Endothelial cell of umbilical vein (primary cell): ENCODE results near the gene CCDC170. TPM values are rescaled to one million over a fixed set of nuclear protein-coding genes. Genes with fewer than 3 reads are reported as not detected.

Experiments
- BruUV-seq: library from RNA; stranded (reverse); fragments of 400-500 nt; replicated peaks from 2 replicates; lab custom pipeline; 2021; lab: Mats Ljungman, UMichigan
- CTCF ChIA-PET: fragments of 300-600, 350-600 bp; sonication (Branson Sonifier 250); formaldehyde crosslinking; loops from one replicate; lab custom pipeline; 2021; ENCODE audit warnings: antibody characterized with exemption, inconsistent platforms; lab: Charles Lee
- POLR2A ChIA-PET: fragments of 300-600, 350-600 bp; sonication (Branson Sonifier 250); formaldehyde crosslinking; loops from one replicate; lab custom pipeline; 2021; ENCODE audit warnings: antibody characterized with exemption, inconsistent platforms; lab: Charles Lee
- DNase-seq: peaks from one replicate; pipeline ENCODE4 v3.0.0-alpha.2; 2011; ENCODE audit warnings: low read depth, low spot score
- FAIRE-seq: peaks from 2 replicates; lab custom pipeline; 2011; peaks lifted over from hg19 to GRCh38; lab: Jason Lieb, UNC
- H2AFZ ChIP-seq: 2 replicates; pipeline ENCODE4 v1.6.0; 2012; ENCODE audit warnings: low read depth, low read length, control low read depth, inconsistent platforms
- H3K27ac ChIP-seq: 2 replicates; pipeline ENCODE4 v1.5.1; 2011; ENCODE audit warnings: low read depth, mild to moderate bottlenecking, control low read depth, low read length, moderate library complexity; ENCODE audit not compliant: insufficient read depth
- H3K27me3 ChIP-seq, 2 experiments: 2 replicates each; pipeline versions ENCODE4 v1.6.0 to v1.6.1; 2011; ENCODE audit warnings: low read length in 2 of 2, mixed read lengths in 1 of 2; ENCODE audit not compliant: control insufficient read depth in 2 of 2, insufficient read depth in 2 of 2
- H3K36me3 ChIP-seq, 2 experiments: 2 replicates in 1 of 2; 3 replicates in 1 of 2; pipeline ENCODE4 v1.5.1; 2011; ENCODE audit warnings: low read length in 2 of 2, mild to moderate bottlenecking in 1 of 2, moderate library complexity in 1 of 2; ENCODE audit not compliant: control insufficient read depth in 2 of 2, insufficient read depth in 2 of 2; ENCODE audit errors: extremely low read depth in 1 of 2
- H3K4me1 ChIP-seq: 3 replicates; pipeline ENCODE4 v1.5.1; 2011; ENCODE audit warnings: mild to moderate bottlenecking, low read length; ENCODE audit not compliant: control insufficient read depth, insufficient read depth; ENCODE audit errors: extremely low read depth
- H3K4me2 ChIP-seq: 2 replicates; pipeline ENCODE4 v1.6.1; 2011; ENCODE audit warnings: low read length, control low read depth, mixed read lengths; ENCODE audit not compliant: insufficient read depth
- H3K4me3 ChIP-seq, 3 experiments: fragments of 200-600 bp in 1 of 3; sonication (generic), shearing (Covaris generic) in 1 of 3; replicated peaks in 1 of 3; 2 replicates each; pipeline ENCODE4 v1.5.1; 2011 to 2016; ENCODE audit warnings: control low read depth in 3 of 3, low read length in 3 of 3, mild to moderate bottlenecking in 2 of 3, inconsistent platforms in 1 of 3, low read depth in 1 of 3, moderate library complexity in 1 of 3; ENCODE audit not compliant: insufficient read depth in 1 of 3
- H3K79me2 ChIP-seq: 2 replicates; pipeline ENCODE4 v1.6.0; 2012; ENCODE audit warnings: low read length, inconsistent platforms; ENCODE audit not compliant: control insufficient read depth, insufficient read depth
- H3K9ac ChIP-seq: replicated peaks from 2 replicates; pipeline ENCODE3; 2011; ENCODE audit warnings: low read length, control low read depth; ENCODE audit not compliant: insufficient read depth; ENCODE audit errors: extremely low read depth
- H3K9me1 ChIP-seq: replicated peaks from 3 replicates; pipeline ENCODE4 v1.6.0; 2011; ENCODE audit warnings: mild to moderate bottlenecking, low read length; ENCODE audit not compliant: control insufficient read depth, insufficient read depth; ENCODE audit errors: extremely low read depth
- H3K9me3 ChIP-seq: replicated peaks from 2 replicates; pipeline ENCODE4 v1.5.1; 2012; ENCODE audit warnings: low read length, inconsistent platforms; ENCODE audit not compliant: control insufficient read depth, insufficient read depth
- H4K20me1 ChIP-seq: replicated peaks from 2 replicates; pipeline ENCODE3; 2011; ENCODE audit warnings: mild to moderate bottlenecking, low read length; ENCODE audit not compliant: control insufficient read depth, insufficient read depth; ENCODE audit errors: extremely low read depth
- CTCF ChIP-seq, 2 donors: IDR thresholded peaks; 1 replicate in 1 of 2; 2 replicates in 1 of 2; pipeline ENCODE4 v1.5.1; 2011; ENCODE audit warnings: low read length in 2 of 2, mild to moderate bottlenecking in 2 of 2, moderate library complexity in 2 of 2, control low read depth in 1 of 2, inconsistent platforms in 1 of 2, low read depth in 1 of 2; ENCODE audit not compliant: insufficient read depth in 1 of 2; ENCODE audit errors: extremely low read depth in 1 of 2
- EZH2 ChIP-seq: IDR thresholded peaks from 2 replicates; pipeline ENCODE4 v1.6.1; 2012; ENCODE audit warnings: borderline replicate concordance, low read depth, mild to moderate bottlenecking, moderate library complexity, low read length, inconsistent platforms; ENCODE audit not compliant: severe bottlenecking
- FOS ChIP-seq: IDR thresholded peaks from 2 replicates; pipeline ENCODE4 v1.6.1; 2011; ENCODE audit warnings: mild to moderate bottlenecking, low read length, moderate library complexity, borderline replicate concordance; ENCODE audit not compliant: insufficient read depth
- GATA2 ChIP-seq: IDR thresholded peaks from 2 replicates; pipeline ENCODE4 v1.7.0; 2011; ENCODE audit warnings: low read depth, mild to moderate bottlenecking, moderate library complexity, mixed read lengths, low read length; ENCODE audit not compliant: insufficient read length, insufficient read depth
- JUN ChIP-seq: IDR thresholded peaks from 2 replicates; pipeline ENCODE4 v1.6.1; 2011; ENCODE audit warnings: borderline replicate concordance, low read depth; ENCODE audit not compliant: insufficient read length, insufficient read depth
- MAX ChIP-seq: IDR thresholded peaks from 2 replicates; pipeline ENCODE4 v1.6.1; 2011; ENCODE audit not compliant: insufficient read depth, insufficient read length
- MYC ChIP-seq: IDR thresholded peaks from one replicate; pipeline ENCODE4 v1.6.1; 2011; ENCODE audit warnings: mild to moderate bottlenecking, low read depth, low read length
- POLR2A ChIP-seq: IDR thresholded peaks from 2 replicates; pipeline ENCODE4 v1.6.1; 2012; ENCODE audit warnings: low read depth, mild to moderate bottlenecking, control low read depth, low read length
- POLR2AphosphoS5 ChIP-seq: IDR thresholded peaks from 2 replicates; pipeline ENCODE4 v1.6.1; 2012; ENCODE audit warnings: low read depth, mild to moderate bottlenecking, control low read depth, low read length, moderate library complexity; ENCODE audit not compliant: insufficient read depth
- dilution Hi-C: fragments of 300-500 bp; cut with MboI; formaldehyde crosslinking; loops from one replicate; pipeline ENCODE4 v1.15.0; 2019; ENCODE audit warnings: low sequenced_read_pairs; ENCODE audit not compliant: extremely low pct_ligation_motif_present
- intact Hi-C: fragments of 100-400 bp; cut with micrococcal nuclease; formaldehyde crosslinking; loops from one replicate; pipeline ENCODE4 v1.10.0; 2022
- polyA plus RNA-seq, 4 experiments: library from polyadenylated mRNA; depleted of rRNA in 3 of 4; stranded (reverse) in 3 of 4; unstranded in 1 of 4; fragments of >200 nt; gene quantifications; 2 replicates each; pipeline versions ENCODE4 v1.2.1 to v1.2.3, GENCODE V29; 2011 to 2012; ENCODE audit warnings: missing spikeins in 1 of 4
- total RNA-seq: library from RNA; stranded (reverse); gene quantifications from 2 replicates; pipeline ENCODE4 v1.2.3, GENCODE V29; 2021

Gene CCDC170
- total and polyA plus RNA-seq, 2 donors (not counting 3 experiments of a cell fraction or from before 2014, with no cell fraction given), result 0.07 to 0.21 TPM

GRCh38 chr6:151524059-151524458, 30.2 kb downstream of the CCDC170 start:
- Histone ChIP-seq H3K27me3 (no peaks in the 10 kb centered on the region), H3K9me3 (no peaks in the 10 kb centered on the region), H3K4me2 (no peak overlapping the region), H3K9ac (no peak overlapping the region), H3K4me3 (no peak overlapping the region), H3K27ac (no peak overlapping the region), H3K4me1 (no peaks in the 10 kb centered on the region), H3K79me2 (no peaks in the 10 kb centered on the region), H4K20me1 (no peaks in the 10 kb centered on the region), H3K9me1 (no peaks in the 10 kb centered on the region), H2AFZ (peak overlapping the region; percentile 37), H3K36me3 (no peaks in the 10 kb centered on the region)
- BruUV-seq, result no TSS peak
- POLR2A ChIA-PET, result no interaction called here
- FAIRE-seq (no peak), DNase-seq (peak; percentile 5)
- no peak for TF ChIP-seq POLR2AphosphoS5
- TF ChIP-seq JUN, result no peak
- TF ChIP-seq CTCF (IDR thresholded peaks at IDR 0.05; ENCODE audit: extremely low read depth in 1 of 2, insufficient read depth in 1 of 2, low read depth in 1 of 2, low read length in 2 of 2), result no peak
- TF ChIP-seq FOS, result no peak
- no peak for TF ChIP-seq MYC
- intact Hi-C loops (no loop called here), dilution Hi-C loops (no loop called here)
- CTCF ChIA-PET, result no interaction called here

GRCh38 chr6:151534576-151534975, 40.8 kb downstream of the CCDC170 start:
- DNase-seq (peak; percentile 48), FAIRE-seq (no peak)
- ChIA-PET POLR2A (no interaction called here), CTCF (interaction anchor here (1.0 kb wide), 1 partner anchor 40 kb away, joined by 3 read pairs; no protein-coding TSS in a partner anchor)
- Histone ChIP-seq H3K36me3 (no peaks in the 10 kb centered on the region), H3K4me2 (no peak overlapping the region), H3K27ac (no peak overlapping the region), H3K27me3 (no peaks in the 10 kb centered on the region), H3K9me1 (no peaks in the 10 kb centered on the region), H3K4me3 (no peak overlapping the region), H4K20me1 (no peaks in the 10 kb centered on the region), H3K4me1 (no peaks in the 10 kb centered on the region), H3K79me2 (no peaks in the 10 kb centered on the region), H2AFZ (no peak overlapping the region), H3K9me3 (no peaks in the 10 kb centered on the region), H3K9ac (no peak overlapping the region)
- TF ChIP-seq GATA2, result no peak
- TF ChIP-seq POLR2A, result no peak
- TF ChIP-seq JUN, result no peak
- no peak for TF ChIP-seq CTCF (IDR thresholded peaks at IDR 0.05; ENCODE audit: extremely low read depth in 1 of 2, insufficient read depth in 1 of 2, low read depth in 1 of 2, low read length in 2 of 2)
- TF ChIP-seq MYC, result no peak
- no peak for TF ChIP-seq MAX
- no peak for TF ChIP-seq EZH2
- TF ChIP-seq POLR2AphosphoS5, result no peak
- TF ChIP-seq FOS, result no peak
- dilution Hi-C loops, result no loop called here
- BruUV-seq, result no TSS peak
- intact Hi-C loops, result no loop called here
